ENCODE results near the gene BACH2.

GRCh38 chr6:89978749-89979145 is 317.9 kb downstream of the BACH2 start:
- TF ChIP-seq EZH2phosphoT487 (IDR thresholded peaks at IDR 0.05; ENCODE audit: borderline replicate concordance, low read length) = no peak
- TF ChIP-seq CTCF (IDR thresholded peaks at IDR 0.05; ENCODE audit: low read depth, low read length, poor library complexity, severe bottlenecking) = no peak
